HG02885 (cell line): ENCODE data around the gene ACOX3.
A peak's percentile ranks its signal among the peaks of the same experiment; 100 is the strongest.

Source experiments
- ATAC-seq: cut with Tn5 transposase; IDR thresholded peaks from one replicate; pipeline ENCODE4 v1.9.1; 2021; ENCODE audit warnings: mild to moderate bottlenecking; ENCODE audit not compliant: unreplicated experiment, poor library complexity

ACOX3 gene

GRCh38 chr4:8468746-8469535 is 28.4 kb upstream of the ACOX3 start:
- peak; percentile 82 for ATAC-seq

DNA sequence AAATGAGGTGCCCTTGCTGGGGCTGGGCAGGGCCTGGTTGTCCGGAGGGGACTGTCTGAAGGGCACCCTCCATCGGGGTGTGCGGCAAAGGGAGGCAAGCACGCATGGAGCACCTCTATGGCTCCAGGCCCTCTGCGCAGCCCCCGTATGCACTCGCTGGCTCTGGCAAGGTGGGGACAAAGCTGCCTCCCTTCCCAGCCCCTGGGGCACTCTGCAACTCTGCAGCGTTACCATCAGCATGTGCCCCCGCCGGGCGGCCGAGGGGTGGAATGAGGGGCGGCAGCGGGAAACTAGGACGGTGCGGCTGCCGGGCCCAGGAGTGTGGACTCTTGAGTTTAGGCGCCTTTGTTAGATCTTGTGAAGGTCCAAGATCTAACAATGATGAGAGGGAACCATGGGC is 26.5 kb upstream of the ACOX3 start:
- no peak for ATAC-seq

GRCh38 chr4:8465615-8466611 is 25.4 kb upstream of the ACOX3 start:
- no peak for ATAC-seq

- ATAC-seq, result no peak
Measured at GRCh38 chr4:8464381-8464780, 23.9 kb upstream of the ACOX3 start.

DNA sequence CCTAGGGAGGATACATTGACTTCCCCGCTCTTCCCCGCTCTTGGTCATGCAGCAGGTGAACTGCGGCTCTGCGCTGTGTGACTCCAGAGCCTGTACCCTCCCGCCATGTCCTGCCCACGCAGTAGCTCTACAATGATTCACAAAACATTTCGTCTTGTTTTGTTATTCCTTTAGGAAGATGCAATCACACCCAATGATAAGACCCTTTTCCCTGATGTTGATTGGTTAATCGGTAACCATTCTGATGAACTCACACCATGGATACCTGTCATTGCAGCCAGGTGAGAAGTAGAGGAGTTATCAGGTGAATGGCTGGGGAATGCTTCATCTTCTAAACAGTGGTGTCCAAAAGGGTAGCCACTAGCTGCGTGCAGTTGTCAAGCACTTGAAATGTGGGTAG is 23.3 kb upstream of the ACOX3 start:
- ATAC-seq, result no peak

- no peak for ATAC-seq
Measured at GRCh38 chr4:8461616-8462015, 21.1 kb upstream of the ACOX3 start.

GRCh38 chr4:8461086-8461485 is 20.6 kb upstream of the ACOX3 start:
- ATAC-seq, result no peak

GRCh38 chr4:8459867-8460445 is 19.4 kb upstream of the ACOX3 start:
- ATAC-seq, result no peak

DNA sequence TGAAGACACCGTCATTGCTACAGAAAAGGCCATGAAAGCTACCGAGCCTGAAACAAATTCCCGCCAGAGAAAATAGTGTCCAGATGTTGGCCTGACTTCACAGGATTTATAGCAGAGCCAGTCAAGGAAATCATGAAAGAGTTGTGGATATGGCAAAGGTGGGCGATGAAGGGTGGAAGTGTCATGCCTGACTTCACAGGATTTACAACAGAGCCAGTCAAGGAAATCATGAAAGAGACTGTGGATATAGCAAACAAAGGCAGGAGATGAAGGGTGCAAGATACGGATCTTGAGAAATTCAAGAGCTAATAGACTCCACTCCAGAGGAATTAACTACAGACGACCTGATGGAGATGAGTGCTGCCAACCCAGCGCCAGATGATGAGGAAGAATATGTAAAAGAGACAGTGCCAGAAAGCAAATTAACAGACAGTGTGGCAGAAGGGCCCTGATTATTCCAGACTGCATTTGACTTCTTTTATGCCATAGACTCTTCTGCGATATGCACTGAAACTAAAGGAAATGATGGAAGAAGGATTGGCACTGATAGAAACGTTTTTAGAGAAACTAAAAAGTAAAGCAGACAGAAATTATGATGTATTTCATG is 17.2 kb upstream of the ACOX3 start:
- no peak for ATAC-seq

DNA sequence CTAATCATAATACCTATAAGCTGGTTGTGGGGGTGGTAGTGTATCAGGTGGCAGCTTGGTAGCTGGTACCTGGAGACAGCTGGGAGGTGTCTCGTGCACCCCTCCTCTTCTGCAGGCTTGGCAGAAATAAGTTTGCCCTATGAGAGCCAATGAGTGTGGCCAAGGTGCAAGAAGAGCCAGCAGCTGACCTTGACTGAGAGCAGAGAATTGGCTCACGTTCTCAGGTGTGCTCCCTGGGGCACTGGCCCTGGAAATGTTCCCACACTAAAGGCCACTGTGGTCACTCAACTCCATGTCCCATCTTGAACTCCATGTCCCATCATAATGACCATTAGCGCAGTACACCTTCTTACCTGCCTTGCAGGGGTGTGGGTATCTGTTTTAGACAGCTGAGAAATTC is 13.4 kb upstream of the ACOX3 start:
- ATAC-seq, result no peak

- ATAC-seq, result no peak
Measured at GRCh38 chr4:8451440-8452182, 11.1 kb upstream of the ACOX3 start.

GRCh38 chr4:8446122-8446521 is 5.6 kb upstream of the ACOX3 start:
- no peak for ATAC-seq

- ATAC-seq, result no peak
Measured at GRCh38 chr4:8443801-8444200, 3.3 kb upstream of the ACOX3 start.

- ATAC-seq, result no peak
Measured at GRCh38 chr4:8442596-8443358, 2.3 kb upstream of the ACOX3 start.

GRCh38 chr4:8441499-8442091 is 1.1 kb upstream of the ACOX3 start:
- no peak for ATAC-seq

- ATAC-seq, result peak; percentile 20
Measured at GRCh38 chr4:8439914-8440491, 520 bp downstream of the ACOX3 start.

GRCh38 chr4:8439168-8439567 is 1.4 kb downstream of the ACOX3 start:
- ATAC-seq, result no peak

- ATAC-seq, result no peak
Measured at GRCh38 chr4:8438743-8439142, 1.8 kb downstream of the ACOX3 start.
